K562 (cell line): ENCODE results near the gene LARP4B. TPM values are rescaled to one million over a fixed set of nuclear protein-coding genes. Genes with fewer than 3 reads are reported as not detected.

Experiments
- ATAC-seq: fragments of 200-7000 bp; cut with Tn5 transposase; 3 replicates; pipeline ENCODE4 v1.9.1; 2020; ENCODE audit warnings: moderate library complexity
- BruUV-seq: library from RNA; stranded (reverse); fragments of 400-500 nt; replicated peaks from 2 replicates; lab custom pipeline; 2021; lab: Mats Ljungman, UMichigan
- CTCF ChIA-PET: fragments of 300-600 bp; formaldehyde crosslinking; extraction: SDS; loops from one replicate; lab custom pipeline; 2021; ENCODE audit warnings: low intra/inter-chr PET ratio; lab: Yijun Ruan, JAX
- POLR2A ChIA-PET: fragments of 300-600, 350-650 bp; sonication (Branson Sonifier 250); formaldehyde crosslinking; extraction: SDS; loops from one replicate; lab custom pipeline; 2021; ENCODE audit warnings: antibody characterized with exemption, inconsistent platforms; lab: Yijun Ruan, JAX
- DNase-seq, 4 experiments: peaks; one replicate each; pipeline versions ENCODE4 v3.0.0 to v3.0.0-alpha.2; 2011 to 2018; ENCODE audit warnings: low spot score in 3 of 4, mixed read lengths in 3 of 4; ENCODE audit errors: extremely low read depth in 1 of 4
- FAIRE-seq: peaks from 2 replicates; lab custom pipeline; 2011; peaks lifted over from hg19 to GRCh38; lab: Jason Lieb, UNC
- H2AFZ ChIP-seq: 2 replicates; pipeline ENCODE4 v1.6.0; 2011; ENCODE audit warnings: low read depth, low read length, control low read depth, inconsistent platforms
- H3K27ac ChIP-seq: fragments of 200-600 bp; 3 replicates; pipeline ENCODE4 v1.8.0; 2011; ENCODE audit warnings: low read depth, mild to moderate bottlenecking, control low read depth, inconsistent platforms, low read length, moderate library complexity, mixed read lengths; ENCODE audit errors: extremely low read depth
- H3K27me3 ChIP-seq, 2 experiments: fragments of 300-600 bp in 1 of 2; 2 replicates in 1 of 2; 3 replicates in 1 of 2; pipeline versions ENCODE4 v1.6.0 to v1.8.0; 2011; ENCODE audit warnings: inconsistent platforms in 2 of 2, low read length in 2 of 2, mild to moderate bottlenecking in 1 of 2, mixed read lengths in 1 of 2, moderate library complexity in 1 of 2; ENCODE audit not compliant: control insufficient read depth in 2 of 2, insufficient read depth in 2 of 2
- H3K36me3 ChIP-seq: fragments of 300-600 bp; 3 replicates; pipeline ENCODE4 v1.8.0; 2011; ENCODE audit warnings: mild to moderate bottlenecking, low read length, inconsistent platforms; ENCODE audit not compliant: control insufficient read depth, insufficient read depth
- H3K4me1 ChIP-seq, 2 experiments: fragments of 200-600 bp in 1 of 2; replicated peaks in 1 of 2; 2 replicates in 1 of 2; 3 replicates in 1 of 2; pipeline versions ENCODE4 v1.5.1 to v1.8.0; 2011; ENCODE audit warnings: inconsistent platforms in 2 of 2, low read length in 2 of 2, mild to moderate bottlenecking in 1 of 2, mixed read lengths in 1 of 2, moderate library complexity in 1 of 2; ENCODE audit not compliant: control insufficient read depth in 2 of 2, insufficient read depth in 2 of 2
- H3K4me2 ChIP-seq: 2 replicates; pipeline ENCODE4 v1.6.1; 2011; ENCODE audit warnings: low read length, control low read depth, inconsistent platforms, mixed read lengths; ENCODE audit not compliant: insufficient read depth
- H3K4me3 ChIP-seq: fragments of 200-600 bp; sonication (generic), shearing (Covaris generic); 2 replicates; pipeline ENCODE4 v1.5.1; 2016; ENCODE audit warnings: control low read depth, inconsistent platforms
- H3K79me2 ChIP-seq: fragments of 200-600 bp; 3 replicates; pipeline ENCODE4 v1.8.0; 2011; ENCODE audit warnings: low read length, inconsistent platforms; ENCODE audit not compliant: control insufficient read depth, insufficient read depth
- H3K9ac ChIP-seq, 2 experiments: 2 replicates each; pipeline versions ENCODE4 v1.6.0 to v1.6.1; 2011; ENCODE audit warnings: low read depth in 2 of 2, low read length in 2 of 2, control low read depth in 1 of 2, inconsistent platforms in 1 of 2, mild to moderate bottlenecking in 1 of 2, mixed read lengths in 1 of 2; ENCODE audit not compliant: insufficient read depth in 1 of 2
- H3K9me1 ChIP-seq: one replicate; pipeline ENCODE4 v1.6.0; 2011; ENCODE audit warnings: inconsistent platforms, mild to moderate bottlenecking, low read length, moderate library complexity; ENCODE audit not compliant: control insufficient read depth, insufficient read depth
- H3K9me3 ChIP-seq: replicated peaks from 2 replicates; pipeline ENCODE4 v1.5.1; 2011; ENCODE audit warnings: low read depth, low read length, inconsistent platforms; ENCODE audit not compliant: control insufficient read depth, insufficient read depth
- H4K20me1 ChIP-seq: replicated peaks from 2 replicates; pipeline ENCODE4 v1.6.1; 2011; ENCODE audit warnings: low read length, inconsistent platforms, mixed read lengths; ENCODE audit not compliant: control insufficient read depth, insufficient read depth
- HDAC1 ChIP-seq, 2 experiments: fragments of 450-650 bp; IDR thresholded peaks; 2 replicates each; pipeline ENCODE4 v1.6.1; 2016 to 2017; ENCODE audit warnings: inconsistent platforms in 1 of 2, mild to moderate bottlenecking in 1 of 2, moderate library complexity in 1 of 2
- HDAC8 ChIP-seq: fragments of 450-650 bp; IDR thresholded peaks from 2 replicates; pipeline ENCODE4 v1.6.1; 2016; ENCODE audit warnings: mild to moderate bottlenecking, missing genetic modification characterization, moderate library complexity, missing compliant biosample characterization
- NFATC3 ChIP-seq: fragments of 450-650 bp; IDR thresholded peaks from 2 replicates; pipeline ENCODE4 v1.6.1; 2017; ENCODE audit warnings: mild to moderate bottlenecking
- SRF ChIP-seq, 2 experiments: fragments of 250-450, 450-650 bp in 1 of 2; sonication (Bioruptor Pico) in 1 of 2; sonication (generic) in 1 of 2; formaldehyde crosslinking; IDR thresholded peaks; 2 replicates each; pipeline versions ENCODE4 v1.5.0 to v1.5.1; 2020 to 2022; ENCODE audit warnings: mild to moderate bottlenecking in 1 of 2, missing genetic modification reagents in 1 of 2
- ZNF324 ChIP-seq: fragments of 250-450 bp; sonication (Bioruptor Pico); IDR thresholded peaks from 2 replicates; pipeline ENCODE4 v1.4.0; 2020; ENCODE audit warnings: mild to moderate bottlenecking
- WGBS: fragments of 100-300 bp; shearing (Covaris generic); methylation state at CpG from one replicate; pipeline ENCODE4 v1.1.6; 2016; ENCODE audit warnings: low coverage, mixed read lengths; ENCODE audit not compliant: insufficient coverage; ENCODE audit errors: missing lambda C conversion rate; 5-methylcytosine and 5-hydroxymethylcytosine counted together
- in situ Hi-C: fragments of 300-500 bp; cut with MboI; formaldehyde crosslinking; loops from 4 replicates; pipeline ENCODE4 v1.15.0; 2018; ENCODE audit warnings: inconsistent platforms, mixed read lengths
- intact Hi-C: fragments of 100-400 bp; cut with micrococcal nuclease; formaldehyde crosslinking; loops from 2 replicates; pipeline ENCODE4 v1.14.2; 2022
- polyA plus RNA-seq, 8 experiments: library from polyadenylated mRNA; depleted of rRNA in 4 of 8; stranded (reverse) in 5 of 8; unstranded in 3 of 8; fragments of >200 nt; fragmentation: Nextera tagmentation in 2 of 8; fragmentation: Illumina TruSeq in 1 of 8; extraction: Ambion mirVana in 2 of 8; extraction: Trizol in 1 of 8; gene quantifications; 2 replicates each; pipeline versions ENCODE4 v1.2.1 to v1.2.3, GENCODE V29; 2011 to 2014; ENCODE audit warnings: inconsistent platforms in 1 of 8, missing spikeins in 1 of 8
- total RNA-seq, 7 experiments: library from RNA; depleted of rRNA in 6 of 7; stranded (reverse); fragments of >200 nt in 6 of 7; fragmentation: Illumina TruSeq in 2 of 7; extraction: Trizol in 2 of 7; gene quantifications; 2 replicates each; pipeline versions ENCODE4 v1.2.1 to v1.2.3, GENCODE V29; 2011 to 2021; ENCODE audit warnings: low replicate concordance in 1 of 7
- TF ChIP-seq, protein P1 (sequence below): IDR thresholded peaks from 2 replicates; pipeline ENCODE4 v1.6.1; 2012; ENCODE audit warnings: low read depth, low read length, improper control_type of control experiment, borderline replicate concordance
- TF ChIP-seq, protein P2 (sequence below): IDR thresholded peaks from 3 replicates; pipeline ENCODE4 v1.6.1; 2011; ENCODE audit warnings: borderline replicate concordance, mild to moderate bottlenecking; ENCODE audit not compliant: insufficient read length, insufficient read depth

Gene LARP4B
- total and polyA plus RNA-seq, 9 of the 15 experiments (the other 6 are each of a cell fraction or from before 2014, with no cell fraction given), result 11.8 to 130 (median 42.6) TPM

DNA sequence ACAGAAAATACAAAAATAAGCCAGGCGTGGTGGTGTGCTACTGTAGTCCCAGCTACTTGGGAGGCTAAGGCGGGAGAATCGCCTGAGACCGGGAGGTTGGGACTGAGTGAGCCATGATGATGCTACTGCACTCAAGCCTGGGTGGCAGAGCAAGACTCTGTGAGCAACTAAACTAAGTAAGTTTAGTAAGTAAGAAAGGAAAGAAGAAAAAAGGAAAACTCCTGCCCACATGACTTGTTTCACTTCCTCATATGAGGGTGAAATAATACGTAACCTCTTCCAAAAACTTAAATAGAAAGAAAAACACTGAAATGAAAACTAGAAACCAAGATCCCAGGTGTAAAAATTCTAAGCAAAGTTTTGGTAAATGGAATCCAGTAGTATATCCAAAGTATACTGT lies 79.6 kb downstream of the LARP4B start:
- no peak for ATAC-seq

More for the DNA sequence above, 79.6 kb downstream of the LARP4B start:
- Histone ChIP-seq H3K36me3 (peaks cover 77% of the 10 kb centered on the region), H3K27ac (no peak overlapping the region), H3K4me1 (no peaks in the 10 kb centered on the region; a peak in 2 of 5 replicates), H4K20me1 (peaks cover 2% of the 10 kb centered on the region), H3K9me3 (no peaks in the 10 kb centered on the region), H3K4me3 (no peak overlapping the region), H3K9ac (no peak overlapping the region), H2AFZ (no peak overlapping the region), H3K9me1 (no peaks in the 10 kb centered on the region), H3K4me2 (no peak overlapping the region), H3K27me3 (no peaks in the 10 kb centered on the region), H3K79me2 (peaks cover 76% of the 10 kb centered on the region)
- TF ChIP-seq HDAC8 (tag) (no peak), SRF (CRISPR knock-in tag; IDR thresholded peaks at IDR 0.05) (no peak), HDAC1 (IDR thresholded peaks at IDR 0.05) (no peak), NFATC3 (no peak), ZNF324 (CRISPR knock-in tag) (no peak)
- TF ChIP-seq, protein P1, sequence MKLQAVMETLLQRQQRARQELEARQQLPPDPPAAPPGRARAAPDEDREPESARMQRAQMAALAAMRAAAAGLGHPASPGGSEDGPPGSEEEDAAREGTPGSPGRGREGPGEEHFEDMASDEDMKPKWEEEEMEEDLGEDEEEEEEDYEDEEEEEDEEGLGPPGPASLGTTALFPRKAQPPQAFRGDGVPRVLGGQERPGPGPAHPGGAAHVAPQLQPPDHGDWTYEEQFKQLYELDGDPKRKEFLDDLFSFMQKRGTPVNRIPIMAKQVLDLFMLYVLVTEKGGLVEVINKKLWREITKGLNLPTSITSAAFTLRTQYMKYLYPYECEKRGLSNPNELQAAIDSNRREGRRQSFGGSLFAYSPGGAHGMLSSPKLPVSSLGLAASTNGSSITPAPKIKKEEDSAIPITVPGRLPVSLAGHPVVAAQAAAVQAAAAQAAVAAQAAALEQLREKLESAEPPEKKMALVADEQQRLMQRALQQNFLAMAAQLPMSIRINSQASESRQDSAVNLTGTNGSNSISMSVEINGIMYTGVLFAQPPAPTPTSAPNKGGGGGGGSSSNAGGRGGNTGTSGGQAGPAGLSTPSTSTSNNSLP, result no peak
- TF ChIP-seq, protein P2, sequence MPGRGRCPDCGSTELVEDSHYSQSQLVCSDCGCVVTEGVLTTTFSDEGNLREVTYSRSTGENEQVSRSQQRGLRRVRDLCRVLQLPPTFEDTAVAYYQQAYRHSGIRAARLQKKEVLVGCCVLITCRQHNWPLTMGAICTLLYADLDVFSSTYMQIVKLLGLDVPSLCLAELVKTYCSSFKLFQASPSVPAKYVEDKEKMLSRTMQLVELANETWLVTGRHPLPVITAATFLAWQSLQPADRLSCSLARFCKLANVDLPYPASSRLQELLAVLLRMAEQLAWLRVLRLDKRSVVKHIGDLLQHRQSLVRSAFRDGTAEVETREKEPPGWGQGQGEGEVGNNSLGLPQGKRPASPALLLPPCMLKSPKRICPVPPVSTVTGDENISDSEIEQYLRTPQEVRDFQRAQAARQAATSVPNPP, result no peak
- in situ Hi-C loops (no loop called here), intact Hi-C loops (no loop called here)
- CTCF ChIA-PET, result no interaction called here
- BruUV-seq, result no TSS peak
- POLR2A ChIA-PET, result interaction anchor here (1.2 kb wide), 1 partner anchor 21 kb away, joined by 3 read pairs; no protein-coding TSS in a partner anchor
- 91% methylated on average over 5 of the region's 5 CpGs for WGBS
- no peak for DNase-seq
- no peak for FAIRE-seq
